HCT116 (cell line): ENCODE data around the gene LRFN2.

Experiments used
- CTCF ChIP-seq, 3 experiments: fragments of 200-600 bp in 1 of 3; sonication (generic) in 1 of 3; IDR thresholded peaks in 2 of 3; conservative IDR thresholded peaks in 1 of 3; 2 replicates each; pipeline ENCODE4 v1.5.1; 2012 to 2017; ENCODE audit warnings: low read depth in 2 of 3, low read length in 2 of 3, antibody characterized with exemption in 1 of 3, borderline replicate concordance in 1 of 3, control low read depth in 1 of 3, mild to moderate bottlenecking in 1 of 3, mixed read lengths in 1 of 3, mixed run types in 1 of 3, moderate library complexity in 1 of 3; ENCODE audit not compliant: insufficient read depth in 1 of 3
- EZH2 ChIP-seq: fragments of 200-600 bp; sonication (generic); IDR thresholded peaks from 2 replicates; pipeline ENCODE4 v1.6.1; 2017; ENCODE audit warnings: antibody characterized with exemption, mixed run types

GRCh38 chr6:40472353-40472752, 114.8 kb downstream of the LRFN2 start:
- TF ChIP-seq EZH2 (no peak), CTCF (IDR thresholded peaks at IDR 0.05 in 2 of 3, conservative IDR thresholded peaks at IDR 0.05 in 1 of 3; ENCODE audit: borderline replicate concordance in 1 of 3, insufficient read depth in 1 of 3, low read depth in 2 of 3, low read length in 2 of 3) (no peak)
